NCI-H2081 treated with DMSO at 0.1 percent for 48 hours (cell line): Measurements from ENCODE around the gene NR3C2.
"Not testable (repeated sequence)": the region's sequence is repeated elsewhere in the genome, so short reads cannot be mapped to it uniquely, and the experiment has no call there.

Experiments used
- DNase-seq: peaks from one replicate; lab custom pipeline; 2025; lab: John Stamatoyannopoulos, UW

Gene NR3C2

DNA sequence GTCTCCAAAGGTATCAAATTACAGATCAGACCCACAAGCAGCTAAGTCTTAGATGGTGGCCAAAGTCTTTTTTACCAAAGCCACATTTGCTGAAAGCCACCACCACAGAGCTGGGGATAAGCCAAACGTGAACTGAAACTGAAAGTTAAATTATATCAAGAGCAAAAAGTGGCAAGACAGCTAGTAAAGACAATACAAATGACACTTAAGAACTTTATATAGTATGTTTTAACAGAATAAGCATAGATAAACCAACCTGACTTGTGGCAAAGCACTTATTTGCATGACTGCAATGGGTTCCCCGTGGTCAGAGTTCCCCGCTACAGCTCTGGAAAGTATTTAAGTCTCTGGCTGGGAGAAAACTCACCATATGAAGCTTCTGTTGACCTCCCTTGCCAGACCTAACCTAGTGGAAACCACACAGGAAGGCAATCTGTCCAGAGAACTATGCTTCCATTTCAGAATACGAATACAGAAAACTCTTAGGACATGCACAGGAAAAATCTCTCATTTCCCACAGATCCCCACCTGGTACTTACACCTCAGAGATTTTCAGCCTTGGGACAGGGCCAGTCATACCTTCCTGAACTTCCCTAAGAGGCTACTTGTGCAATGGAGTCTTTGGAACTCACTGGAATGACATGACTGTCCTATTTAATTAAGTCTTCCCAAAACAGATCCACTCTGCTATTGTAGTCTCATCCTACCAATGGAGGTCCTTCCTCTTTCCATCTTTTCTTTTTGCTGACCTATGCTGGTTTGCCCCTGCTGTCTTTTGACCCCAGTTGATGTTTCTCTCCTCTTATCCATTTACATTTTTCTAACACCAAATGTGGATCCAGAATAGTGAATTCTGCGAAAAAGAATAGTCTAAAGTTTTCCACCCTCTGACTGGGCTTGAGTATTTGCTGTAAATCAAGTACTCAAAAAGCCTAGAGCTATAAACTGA lies 225.1 kb downstream of the NR3C2 start:
- no peak for DNase-seq

DNA sequence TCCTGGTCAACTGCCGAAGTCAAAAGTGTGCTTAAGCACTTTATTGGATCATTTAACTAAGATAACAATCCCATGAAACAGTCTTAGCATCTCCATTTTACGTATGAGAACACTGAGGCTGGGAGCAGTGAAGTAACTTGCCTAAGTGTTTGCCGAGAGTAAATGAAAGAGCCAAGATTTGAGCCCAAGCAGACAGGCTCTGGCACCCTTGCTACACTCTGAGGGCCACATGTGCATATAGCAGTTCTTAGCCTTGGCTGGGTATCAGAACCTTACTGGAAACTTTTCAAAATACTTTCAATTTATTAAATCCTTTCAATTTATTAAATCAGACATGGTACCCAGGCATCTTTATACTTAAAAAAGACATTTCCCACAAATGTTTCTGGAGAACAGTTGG lies 225.9 kb downstream of the NR3C2 start:
- DNase-seq, result no peak

DNA sequence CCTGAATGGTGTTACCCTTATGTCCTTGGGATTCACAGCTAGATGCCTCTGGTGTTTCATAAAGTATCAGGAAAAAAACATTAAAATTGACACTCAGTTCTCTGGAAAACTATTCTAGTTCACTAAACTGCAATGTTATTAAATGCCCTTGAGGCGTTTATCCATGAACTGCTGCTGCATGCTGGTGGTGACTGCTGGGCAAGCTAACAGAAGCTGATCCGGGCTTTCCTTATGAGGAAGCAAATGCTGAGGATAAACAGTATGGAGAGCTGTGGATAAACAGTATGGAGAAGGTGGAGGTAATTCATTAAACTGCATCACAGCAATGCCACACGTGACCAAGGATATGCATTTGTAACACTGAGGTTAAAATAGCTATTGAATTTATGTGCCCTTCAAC lies 227.0 kb downstream of the NR3C2 start:
- no peak for DNase-seq

DNA sequence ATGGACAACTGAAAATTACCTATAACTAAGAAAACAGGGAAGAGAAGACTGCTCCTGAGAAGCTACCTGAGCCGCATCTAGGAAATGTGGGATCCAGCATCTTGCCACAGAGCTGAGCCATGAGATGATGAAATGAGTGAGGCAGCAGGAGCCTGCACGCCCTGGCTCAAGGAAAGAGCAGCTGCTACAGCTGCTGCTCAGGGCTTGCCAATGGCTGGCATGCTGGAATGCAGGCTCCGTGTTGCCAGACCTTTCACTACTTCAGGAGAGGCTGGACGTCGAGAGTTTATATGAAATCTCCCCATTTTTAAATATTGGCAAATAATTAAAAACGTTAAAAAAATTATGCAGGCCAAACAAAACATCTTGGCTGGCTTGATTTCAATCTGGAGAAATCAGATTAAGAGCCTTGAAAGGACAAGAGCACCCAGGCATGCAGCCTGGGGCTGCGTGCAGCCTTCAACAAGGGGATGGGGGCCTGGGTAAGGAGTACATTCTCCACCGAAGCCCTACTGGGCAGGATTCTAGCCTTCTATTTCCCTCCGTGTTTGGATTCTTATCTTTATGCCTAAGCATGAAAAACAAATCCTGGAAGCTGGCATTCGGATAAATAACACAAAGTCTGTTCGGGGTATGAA lies 227.6 kb downstream of the NR3C2 start:
- DNase-seq, result no peak

DNA sequence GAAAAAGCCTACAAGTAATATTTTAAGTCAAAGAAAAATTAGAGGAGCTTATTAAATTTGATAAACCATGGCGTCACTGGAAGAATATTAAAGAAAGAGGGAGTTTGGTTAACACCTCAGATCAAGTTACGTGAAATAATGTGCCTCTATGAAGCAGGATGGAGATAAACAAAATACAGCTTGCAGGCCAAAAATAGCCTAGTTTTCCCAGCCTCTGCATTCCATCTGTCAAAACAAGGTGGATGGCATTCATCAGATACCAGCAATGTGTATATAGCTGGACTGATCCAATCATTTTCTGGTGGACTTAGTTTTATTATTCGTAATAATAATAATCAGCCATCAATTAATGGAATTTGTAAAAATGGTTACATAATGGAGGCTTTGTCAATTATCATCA lies 230.7 kb downstream of the NR3C2 start:
- no peak for DNase-seq

DNA sequence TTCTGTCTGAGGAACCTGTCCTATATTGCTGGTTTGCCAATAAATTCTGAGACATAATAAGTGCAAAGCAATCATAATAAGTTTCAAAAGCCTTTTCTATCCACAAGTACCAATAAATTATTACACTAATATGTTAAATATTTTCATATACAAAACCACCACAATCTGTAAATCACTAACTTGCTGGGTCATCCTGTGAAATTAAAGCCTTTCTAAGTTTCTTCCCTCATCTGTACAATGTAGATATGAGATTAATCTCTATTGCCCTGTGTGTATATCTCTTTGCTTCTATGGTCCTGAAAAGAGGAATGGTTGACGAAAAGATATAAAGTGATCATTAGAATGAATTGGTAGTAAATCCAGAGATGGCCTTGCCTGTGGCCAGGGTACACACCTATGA lies 231.6 kb downstream of the NR3C2 start:
- no peak for DNase-seq

DNA sequence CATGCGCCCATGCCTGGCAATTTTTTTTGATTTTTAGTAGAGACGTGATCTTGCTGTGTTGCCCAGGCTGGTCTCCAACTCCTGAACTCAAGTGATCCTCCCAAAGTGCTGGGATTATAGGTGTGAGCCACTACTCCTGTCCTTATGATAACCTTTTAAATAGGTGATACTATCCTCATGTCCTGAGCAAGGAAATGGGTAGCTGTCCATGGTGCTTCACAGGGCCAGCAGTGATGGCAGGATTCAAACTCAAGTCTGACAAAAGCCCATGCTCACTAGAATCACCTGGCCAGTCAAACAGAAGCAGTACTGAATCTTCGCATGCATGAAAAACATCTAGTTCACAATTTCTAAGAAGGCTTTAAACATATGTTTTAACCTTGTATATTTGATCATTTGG lies 235.1 kb downstream of the NR3C2 start:
- DNase-seq, result no peak

DNA sequence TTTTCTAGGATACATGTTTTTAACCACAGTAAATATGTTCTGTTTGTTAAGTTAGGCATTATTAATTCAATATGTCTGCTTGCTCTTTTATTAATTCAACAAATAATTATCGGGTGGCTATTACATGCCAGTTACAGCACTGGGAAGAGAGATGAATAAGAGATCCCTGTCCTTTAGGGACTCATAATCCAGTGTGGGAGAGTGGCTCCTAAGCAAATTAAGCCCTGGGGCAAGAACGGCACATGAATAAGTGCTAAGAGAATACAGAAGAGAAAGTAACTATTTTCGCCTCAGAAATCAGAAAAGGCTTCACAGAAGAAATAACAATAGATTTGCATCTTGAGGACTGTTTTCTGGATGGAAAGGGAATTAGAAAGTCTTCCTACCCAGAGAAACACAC lies 236.7 kb downstream of the NR3C2 start:
- no peak for DNase-seq

DNA sequence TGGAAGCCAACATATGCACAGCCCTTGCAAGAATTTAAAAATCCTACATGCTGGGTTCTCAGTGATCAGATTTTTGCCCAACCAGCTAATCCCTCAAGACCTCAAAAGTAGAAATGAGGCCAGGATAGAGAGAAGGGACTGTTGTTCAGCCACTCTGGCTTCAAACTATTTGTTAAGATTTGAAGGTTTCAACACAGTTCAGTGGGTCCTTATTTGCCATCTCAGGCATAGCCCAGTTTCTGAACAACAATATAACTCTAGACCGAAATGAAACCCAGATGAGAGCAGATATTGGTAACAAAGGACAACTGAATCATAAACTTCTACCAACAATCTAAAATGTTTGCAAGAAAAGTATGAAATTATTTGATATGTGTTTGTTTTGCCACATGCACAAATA lies 237.3 kb downstream of the NR3C2 start:
- DNase-seq, result no peak

DNA sequence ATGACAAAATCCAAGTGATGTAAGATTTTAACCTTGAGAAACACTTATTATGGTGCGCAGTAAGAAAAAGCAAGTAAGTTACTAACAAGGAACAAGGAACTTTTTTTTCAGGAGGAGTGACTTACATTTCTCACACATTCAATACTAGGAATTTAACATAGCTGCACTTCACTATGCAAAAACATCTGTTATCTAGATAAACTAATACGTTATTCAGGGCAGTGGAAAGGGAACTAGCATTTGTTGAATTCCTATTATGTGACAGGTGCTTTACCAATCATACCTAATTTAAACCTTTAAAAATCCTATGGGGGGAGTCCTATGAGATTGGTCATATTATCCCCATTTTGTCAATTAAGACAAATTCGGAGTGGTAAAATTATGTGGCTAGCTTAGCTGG lies 238.0 kb downstream of the NR3C2 start:
- DNase-seq, result no peak

DNA sequence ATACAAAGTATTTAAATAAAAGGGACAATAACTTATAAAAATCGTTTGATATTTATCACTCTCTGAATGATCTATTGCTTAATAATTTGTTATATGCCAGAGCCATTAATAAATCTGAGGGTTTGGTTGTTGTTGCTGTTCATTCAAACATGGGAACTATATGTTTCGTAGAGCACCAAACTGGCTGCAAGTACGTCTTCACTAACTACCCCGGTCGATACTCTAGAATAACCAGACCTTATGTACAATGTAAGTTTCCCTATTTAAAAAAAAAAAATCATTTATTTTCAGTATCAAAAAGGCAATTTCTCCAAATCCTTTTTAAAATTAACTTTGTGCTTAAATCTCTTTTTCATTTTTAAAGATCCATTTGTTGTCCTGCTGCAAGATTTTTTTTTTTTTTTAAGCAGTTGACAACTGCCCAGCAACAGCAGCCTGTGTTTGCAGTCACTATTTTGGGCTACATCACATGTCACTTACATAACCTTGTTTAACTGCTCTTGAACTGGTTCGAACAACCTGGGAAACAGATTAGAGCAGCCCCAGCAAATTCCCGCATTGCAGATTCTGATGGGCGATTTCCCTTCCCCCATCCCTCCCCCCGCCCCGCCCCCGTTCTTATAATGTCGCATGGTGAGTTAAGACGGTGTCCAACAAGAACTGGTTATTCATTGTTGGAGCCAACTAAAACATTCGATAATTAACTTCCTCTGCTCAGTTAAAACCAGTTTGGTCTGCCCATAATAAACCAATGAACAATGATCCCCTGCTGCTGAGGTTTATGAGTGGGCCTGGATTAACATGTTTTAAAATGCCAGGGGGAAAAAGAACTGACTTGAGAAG lies 238.9 kb downstream of the NR3C2 start:
- DNase-seq, result no peak

DNA sequence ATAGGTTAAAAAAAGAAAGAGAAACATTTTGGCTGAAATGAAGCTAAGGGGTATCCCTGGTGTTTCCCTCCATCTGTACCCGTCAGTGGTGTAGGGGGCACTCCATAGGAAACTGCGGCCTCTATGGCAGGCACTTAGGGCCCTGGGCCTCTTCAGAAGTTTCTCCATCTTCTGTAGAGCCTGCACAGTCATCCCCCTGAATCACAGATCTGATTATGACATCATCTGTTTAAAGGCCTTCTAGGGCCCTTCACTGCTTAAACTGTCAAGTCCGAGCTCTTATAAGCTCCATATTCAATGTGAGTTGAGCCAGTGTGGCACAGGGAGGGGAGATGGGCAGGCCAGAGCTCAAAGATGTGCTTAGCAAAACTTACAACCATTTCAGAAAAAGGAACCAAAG lies 241.3 kb downstream of the NR3C2 start:
- no peak for DNase-seq

DNA sequence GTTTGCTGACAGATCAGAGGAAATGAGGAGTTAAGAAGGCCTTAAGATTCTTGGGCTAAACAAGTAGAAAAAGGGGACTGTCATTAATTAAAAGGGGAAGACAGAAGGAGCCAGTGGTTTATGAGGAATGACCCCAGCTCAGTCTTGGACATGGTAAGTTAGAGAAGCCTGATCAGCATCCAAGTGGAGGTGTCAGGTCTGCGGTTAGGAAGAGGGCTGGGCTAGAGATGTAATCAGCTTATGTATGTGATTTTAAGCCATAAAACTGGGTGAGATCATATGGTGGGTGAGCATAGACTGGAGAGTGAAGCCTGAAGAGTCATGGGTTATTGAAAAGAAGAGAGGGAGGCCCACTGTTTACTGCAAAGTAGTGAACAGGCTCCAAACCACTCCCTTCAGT lies 246.1 kb downstream of the NR3C2 start:
- DNase-seq, result no peak

DNA sequence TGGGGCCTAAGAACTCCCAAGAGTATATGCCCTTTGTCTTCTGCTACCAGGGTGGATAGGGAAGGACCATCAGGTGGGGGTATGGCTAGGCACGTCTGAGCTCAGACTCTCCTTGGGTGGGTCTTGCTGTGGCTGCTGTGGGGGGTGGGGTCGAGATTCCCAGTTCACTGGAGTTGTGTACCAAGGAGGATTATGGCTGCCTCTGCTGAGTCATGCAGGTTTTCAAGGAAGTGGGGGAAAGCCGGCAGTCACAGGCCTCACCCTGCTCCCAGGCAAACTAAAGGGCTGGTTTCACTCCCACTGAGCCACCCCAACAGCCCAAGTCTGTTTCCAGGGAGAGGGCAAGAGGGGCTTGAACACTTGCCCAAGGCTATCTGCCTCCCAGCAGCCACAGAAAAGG lies 249.7 kb downstream of the NR3C2 start:
- no peak for DNase-seq

DNA sequence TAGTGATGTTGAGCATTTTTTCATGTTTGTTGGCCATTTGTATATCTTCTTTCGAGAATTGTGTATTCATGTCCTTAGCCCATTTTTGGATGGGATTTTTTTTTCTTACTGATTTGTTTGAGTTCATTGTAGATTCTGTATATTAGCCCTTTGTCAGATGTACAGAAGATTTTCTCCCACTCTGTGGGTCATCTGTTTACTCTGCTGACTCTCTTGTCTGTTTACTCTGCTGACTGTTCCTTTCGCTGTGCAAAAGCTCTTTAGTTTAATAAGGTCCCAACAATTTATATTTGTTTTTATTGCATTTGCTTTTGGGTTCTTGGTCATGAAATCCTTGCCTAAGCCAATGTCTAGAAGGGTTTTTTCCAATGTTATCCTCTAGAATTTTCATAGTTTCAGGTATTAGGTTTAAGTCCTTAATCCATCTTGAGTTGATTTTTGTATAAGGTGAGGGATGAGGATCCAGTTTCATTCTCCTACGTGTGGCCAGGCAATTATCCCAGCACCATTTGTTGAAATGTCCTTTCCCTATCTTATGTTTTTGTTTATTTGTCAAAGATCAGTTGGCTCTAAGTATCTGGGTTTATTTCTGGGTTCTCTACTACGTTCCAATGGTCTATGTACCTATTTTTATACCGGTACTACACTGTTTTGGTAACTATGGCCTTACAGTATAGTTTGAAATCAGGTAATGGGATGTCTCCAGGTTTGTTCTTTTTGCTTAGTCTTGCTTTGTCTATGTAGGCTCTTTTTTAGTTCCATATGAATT lies 254.6 kb downstream of the NR3C2 start:
- DNase-seq, result not testable (repeated sequence)

DNA sequence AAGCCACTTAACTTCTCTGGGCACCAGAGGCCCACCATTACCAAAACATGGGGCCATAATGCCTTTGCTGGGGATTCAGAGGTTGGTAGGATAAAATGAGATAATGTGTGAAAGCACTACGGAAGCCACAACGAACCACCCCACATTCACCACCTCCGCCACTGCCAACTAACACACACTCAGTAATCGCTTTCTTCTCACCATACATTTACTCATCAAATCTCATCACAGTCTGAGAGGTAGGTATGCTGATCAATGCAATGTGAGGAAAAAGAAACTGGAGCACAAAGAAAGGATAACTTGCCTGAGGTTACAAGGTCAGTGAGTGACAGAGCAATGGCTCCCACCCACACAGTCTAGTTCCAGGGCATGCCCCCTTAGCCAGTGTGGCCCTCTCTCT lies 257.3 kb downstream of the NR3C2 start:
- DNase-seq, result no peak

DNA sequence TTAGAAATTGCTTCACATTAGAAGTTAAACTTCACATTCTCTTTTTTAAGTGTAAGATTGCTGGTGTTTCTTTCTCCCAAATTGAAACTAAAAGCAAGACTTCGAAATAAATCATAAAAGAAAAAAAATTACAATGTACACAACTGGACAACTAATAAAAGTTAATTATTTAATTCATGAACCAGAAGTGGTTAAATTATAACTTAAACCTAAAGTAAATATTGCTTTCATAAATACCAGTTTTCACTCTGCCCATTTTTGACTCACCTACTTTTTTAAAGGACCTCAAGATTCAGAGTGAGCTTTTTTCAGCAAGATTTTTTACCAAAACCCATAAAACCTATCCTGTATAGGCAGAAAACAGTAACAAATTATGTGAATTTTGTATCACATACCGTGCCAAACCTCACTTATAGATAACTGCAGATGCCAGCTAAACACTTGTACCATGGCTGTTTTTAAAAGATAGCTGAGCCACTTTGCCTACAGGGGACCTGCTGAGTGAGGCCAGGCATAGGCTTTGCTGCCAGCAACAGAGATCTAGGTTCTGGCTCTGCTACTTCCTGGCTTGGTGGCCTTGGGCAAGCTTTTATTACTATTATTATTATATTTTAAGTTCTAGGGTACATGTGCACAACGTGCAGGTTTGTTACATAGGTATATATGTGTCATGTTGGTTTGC lies 259.8 kb downstream of the NR3C2 start:
- DNase-seq, result no peak

DNA sequence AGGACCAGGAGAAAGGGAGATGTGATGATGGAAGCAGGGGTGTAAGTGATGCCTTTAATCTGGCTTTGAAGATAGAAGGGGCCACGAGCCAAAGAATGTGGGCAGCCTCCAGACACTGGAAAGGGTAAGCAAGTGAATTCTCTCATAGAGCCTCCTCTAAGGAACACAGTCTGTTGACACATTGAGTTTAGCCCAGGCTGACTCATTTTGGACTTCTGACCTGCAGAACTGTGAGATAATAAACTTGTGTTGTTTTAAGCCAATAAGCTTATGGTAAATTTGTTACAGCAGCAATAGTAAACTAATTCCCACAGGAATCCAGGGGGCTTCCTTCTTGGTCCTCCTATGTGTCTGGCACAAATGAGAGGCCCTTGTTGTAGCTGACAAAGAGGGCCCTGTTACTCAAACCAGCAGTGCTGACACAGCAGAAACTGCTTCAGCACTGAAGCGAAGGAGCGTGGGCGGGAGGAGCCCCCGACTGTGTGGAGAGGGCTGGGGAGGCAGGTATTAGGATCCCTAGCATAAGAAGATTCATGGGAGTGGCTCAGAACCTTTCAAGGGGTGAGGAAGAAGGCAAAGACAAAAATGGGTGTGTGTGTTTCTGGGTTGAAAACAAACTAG lies 268.7 kb downstream of the NR3C2 start:
- DNase-seq, result no peak

DNA sequence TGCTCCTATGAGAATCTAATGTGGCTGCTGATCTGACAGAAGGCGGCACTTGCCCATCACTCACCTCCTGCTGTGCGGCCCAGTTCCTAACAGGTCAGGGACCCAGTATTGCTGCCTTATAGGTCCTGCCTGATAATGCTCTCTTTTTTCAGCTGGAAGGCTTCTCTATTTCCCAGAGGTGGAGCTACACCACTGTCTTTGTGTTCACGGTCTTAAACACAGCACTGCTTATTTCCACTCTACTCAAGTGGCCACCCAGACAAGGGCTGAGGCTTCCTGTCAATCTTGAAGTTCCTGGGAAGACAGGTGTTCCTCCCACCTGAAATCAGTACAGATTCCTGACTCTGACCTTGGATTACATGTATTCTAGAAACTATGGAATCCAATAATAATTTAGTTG lies 270.6 kb downstream of the NR3C2 start:
- no peak for DNase-seq

DNA sequence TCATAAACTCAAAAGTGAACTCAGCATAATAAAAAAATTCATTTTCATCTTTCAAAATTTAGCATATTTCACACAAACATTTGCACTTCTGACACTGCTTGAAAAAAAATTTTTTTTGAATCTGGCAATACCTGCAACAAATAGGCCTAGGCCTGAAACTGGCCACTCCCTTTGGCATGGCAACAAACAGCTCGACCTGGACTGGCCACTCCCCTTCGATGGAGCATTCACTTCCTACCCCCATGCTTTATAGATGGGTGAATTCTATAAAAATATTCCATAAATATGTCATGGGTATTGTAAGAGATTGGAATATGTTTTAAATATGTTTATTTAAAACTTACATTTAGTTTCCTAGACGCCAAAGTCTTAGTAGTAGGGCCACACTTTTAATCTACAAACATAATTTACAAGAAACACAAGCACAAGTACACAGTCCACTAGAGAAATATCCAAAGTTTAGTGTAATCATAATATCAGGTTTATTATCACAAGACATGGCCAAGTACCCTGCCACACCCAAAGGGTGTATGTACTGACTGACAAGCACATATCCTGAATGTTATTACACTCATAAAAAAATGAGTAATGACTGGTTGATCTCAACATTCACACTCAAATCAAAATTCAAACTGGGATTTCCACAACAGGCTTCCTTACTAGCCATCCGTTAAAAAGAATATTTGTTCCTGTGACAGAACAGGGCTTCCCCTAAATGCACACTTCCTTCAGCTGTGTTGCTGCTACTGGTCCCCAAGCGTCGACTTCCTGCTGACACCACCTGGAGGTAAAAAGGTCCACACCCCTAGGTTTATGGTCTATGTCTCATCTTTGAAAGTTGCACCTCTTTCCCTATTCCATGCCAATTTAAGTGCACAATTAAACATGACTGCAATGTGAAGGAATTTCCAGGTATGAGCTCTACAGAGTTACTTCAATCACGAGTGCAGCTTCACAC lies 271.5 kb downstream of the NR3C2 start:
- DNase-seq, result no peak
